Mesendoderm (in vitro differentiated cells): ENCODE measurements around the gene ZNF384.

Experiments
- DNase-seq: peaks from one replicate; pipeline ENCODE4 v3.0.0; 2013
- H2AK5ac ChIP-seq: 2 replicates; pipeline ENCODE4 v1.6.1; 2013; ENCODE audit warnings: low read length, inconsistent platforms
- H2BK120ac ChIP-seq: 2 replicates; pipeline ENCODE4 v1.6.1; 2013; ENCODE audit warnings: low read depth, mild to moderate bottlenecking, low read length, moderate library complexity, mixed read lengths
- H2BK15ac ChIP-seq: replicated peaks from 2 replicates; pipeline ENCODE4 v1.6.1; 2013; ENCODE audit warnings: low read depth, mild to moderate bottlenecking, moderate library complexity
- H2BK5ac ChIP-seq: 2 replicates; pipeline ENCODE4 v1.6.1; 2013; ENCODE audit warnings: low read length, inconsistent platforms
- H3K18ac ChIP-seq: 2 replicates; pipeline ENCODE4 v1.6.1; 2013; ENCODE audit warnings: mild to moderate bottlenecking, low read length, mixed read lengths
- H3K23ac ChIP-seq: one replicate; pipeline ENCODE4 v1.6.1; 2013; ENCODE audit warnings: low read length
- H3K27ac ChIP-seq: 2 replicates; pipeline ENCODE4 v1.5.1; 2013; ENCODE audit warnings: low read depth, mild to moderate bottlenecking, inconsistent platforms, low read length, moderate library complexity
- H3K27me3 ChIP-seq: 2 replicates; pipeline ENCODE4 v1.6.1; 2013; ENCODE audit warnings: low read length, control low read depth, mild to moderate bottlenecking, inconsistent platforms; ENCODE audit not compliant: insufficient read depth, poor library complexity
- H3K36me3 ChIP-seq: 2 replicates; pipeline ENCODE4 v1.6.1; 2013; ENCODE audit warnings: low read length, inconsistent platforms; ENCODE audit not compliant: control insufficient read depth, insufficient read depth
- H3K4ac ChIP-seq: one replicate; pipeline ENCODE4 v1.6.1; 2013; ENCODE audit warnings: low read depth, mild to moderate bottlenecking, low read length, moderate library complexity
- H3K4me1 ChIP-seq: 2 replicates; pipeline ENCODE4 v1.6.1; 2013; ENCODE audit warnings: low read depth, low read length, inconsistent platforms; ENCODE audit not compliant: control insufficient read depth
- H3K4me2 ChIP-seq: 2 replicates; pipeline ENCODE4 v1.6.1; 2013; ENCODE audit warnings: low read length
- H3K4me3 ChIP-seq: 2 replicates; pipeline ENCODE4 v1.5.1; 2013; ENCODE audit warnings: mild to moderate bottlenecking, low read length
- H3K56ac ChIP-seq: one replicate; pipeline ENCODE4 v1.6.1; 2013; ENCODE audit warnings: low read length
- H3K79me1 ChIP-seq: 2 replicates; pipeline ENCODE4 v1.6.1; 2013; ENCODE audit warnings: low read length, inconsistent platforms
- H3K79me2 ChIP-seq: 2 replicates; pipeline ENCODE4 v1.6.1; 2013; ENCODE audit warnings: mild to moderate bottlenecking, low read length; ENCODE audit not compliant: control insufficient read depth, insufficient read depth
- H3K9ac ChIP-seq: 2 replicates; pipeline ENCODE4 v1.6.1; 2013; ENCODE audit warnings: low read length, inconsistent platforms
- H4K5ac ChIP-seq: one replicate; pipeline ENCODE4 v1.6.1; 2013; ENCODE audit warnings: low read length
- H4K8ac ChIP-seq: one replicate; pipeline ENCODE4 v1.6.1; 2013; ENCODE audit warnings: low read depth, mild to moderate bottlenecking, control low read depth, low read length, moderate library complexity
- WGBS: extraction: QIAGEN DNeasy Blood & Tissue Kit; methylation state at CpG from one replicate; pipeline ENCODE4 v1.1.7; 2013; ENCODE audit warnings: low lambda C conversion rate, missing lambda C conversion rate; ENCODE audit not compliant: insufficient coverage; ENCODE audit errors: extremely low coverage; 5-methylcytosine and 5-hydroxymethylcytosine counted together

ZNF384 gene

GRCh38 chr12:6729186-6729585 is 40.0 kb upstream of the ZNF384 start:
- Histone ChIP-seq H3K27ac (no peak overlapping the region), H3K56ac (no peak overlapping the region), H3K79me1 (peaks cover 2% of the 10 kb centered on the region), H3K23ac (no peak overlapping the region), H3K4me2 (no peak overlapping the region), H3K4ac (no peak overlapping the region), H3K36me3 (no peaks in the 10 kb centered on the region), H3K27me3 (no peaks in the 10 kb centered on the region), H2BK120ac (no peak overlapping the region), H2AK5ac (no peak overlapping the region), H3K4me1 (no peaks in the 10 kb centered on the region), H3K79me2 (no peaks in the 10 kb centered on the region), H3K9ac (no peak overlapping the region), H4K8ac (no peak overlapping the region), H3K18ac (no peak overlapping the region), H4K5ac (no peak overlapping the region), H2BK5ac (no peak overlapping the region), H3K4me3 (no peak overlapping the region), H2BK15ac (no peak overlapping the region)
- no peak for DNase-seq
- WGBS: no CpG with 5 or more reads among the region's 18 CpGs

- no peaks in the 10 kb centered on the region for H3K36me3 ChIP-seq
- H3K23ac ChIP-seq: no peak overlapping the region
- no peak overlapping the region for H2BK15ac ChIP-seq
- no peak overlapping the region for H2BK5ac ChIP-seq
- no peak overlapping the region for H3K4me3 ChIP-seq
- no peaks in the 10 kb centered on the region for H3K27me3 ChIP-seq
- H3K27ac ChIP-seq: no peak overlapping the region
- no peak overlapping the region for H4K8ac ChIP-seq
- peaks cover 2% of the 10 kb centered on the region for H3K79me1 ChIP-seq
- no peak overlapping the region for H3K9ac ChIP-seq
- H3K4me2 ChIP-seq: no peak overlapping the region
- H3K4ac ChIP-seq: no peak overlapping the region
- H4K5ac ChIP-seq: no peak overlapping the region
- no peak overlapping the region for H3K18ac ChIP-seq
- H3K4me1 ChIP-seq: no peaks in the 10 kb centered on the region
- no peak for DNase-seq
- no peaks in the 10 kb centered on the region for H3K79me2 ChIP-seq
- no CpG with 5 or more reads among the region's 7 CpGs for WGBS
- H2BK120ac ChIP-seq: no peak overlapping the region
- no peak overlapping the region for H3K56ac ChIP-seq
- H2AK5ac ChIP-seq: no peak overlapping the region
These were observed 36.2 kb upstream of the ZNF384 start for GRCh38 chr12:6725350-6725749.

- Histone ChIP-seq H3K9ac (peak overlapping the region; percentile 76), H2BK15ac (no peak overlapping the region), H3K4me2 (peak overlapping the region; percentile 87), H3K27ac (peak overlapping the region; percentile 28), H3K79me1 (peaks cover 2% of the 10 kb centered on the region), H3K4me1 (peaks cover 2% of the 10 kb centered on the region), H3K79me2 (no peaks in the 10 kb centered on the region), H4K5ac (no peak overlapping the region), H3K36me3 (no peaks in the 10 kb centered on the region), H2BK5ac (no peak overlapping the region), H3K4ac (no peak overlapping the region), H3K23ac (no peak overlapping the region), H3K27me3 (no peaks in the 10 kb centered on the region), H3K18ac (no peak overlapping the region), H4K8ac (no peak overlapping the region), H3K56ac (peak overlapping the region; percentile 90), H2AK5ac (no peak overlapping the region), H3K4me3 (peak overlapping the region; percentile 41), H2BK120ac (no peak overlapping the region)
- WGBS: no CpG with 5 or more reads among the region's 10 CpGs
- peak; percentile 47 for DNase-seq
These were observed 35.2 kb upstream of the ZNF384 start for GRCh38 chr12:6724409-6724797.

- peaks cover 2% of the 10 kb centered on the region for H3K79me1 ChIP-seq
- no peaks in the 10 kb centered on the region for H3K27me3 ChIP-seq
- no peak within 1 kb of the TSS for H2BK15ac ChIP-seq
- H3K36me3 ChIP-seq: no peaks in the 10 kb centered on the region
- peak within 1 kb of the TSS; percentile 93 for H3K9ac ChIP-seq
- H4K5ac ChIP-seq: peak within 1 kb of the TSS; percentile 95
- H3K18ac ChIP-seq: peak within 1 kb of the TSS; percentile 94
- peak within 1 kb of the TSS; percentile 97 for H3K56ac ChIP-seq
- no peak within 1 kb of the TSS for H3K4ac ChIP-seq
- H2BK120ac ChIP-seq: peak within 1 kb of the TSS; percentile 35
- H3K79me2 ChIP-seq: no peaks in the 10 kb centered on the region
- H3K27ac ChIP-seq: peak within 1 kb of the TSS; percentile 28
- H3K4me3 ChIP-seq: peak within 1 kb of the TSS; percentile 53
- H2BK5ac ChIP-seq: no peak within 1 kb of the TSS
- H3K4me1 ChIP-seq: peaks cover 2% of the 10 kb centered on the region
- DNase-seq: peak; percentile 100
- no peak within 1 kb of the TSS for H2AK5ac ChIP-seq
- no CpG with 5 or more reads among the region's 49 CpGs for WGBS
- H4K8ac ChIP-seq: no peak within 1 kb of the TSS
- H3K23ac ChIP-seq: no peak within 1 kb of the TSS
- peak within 1 kb of the TSS; percentile 97 for H3K4me2 ChIP-seq
These were observed 34.6 kb upstream of the ZNF384 start, which contains the start of gene COPS7A for GRCh38 chr12:6723607-6724408. TSS of gene COPS7A (plus strand) at chr12:6724046. CDS start at chr12:6724657, 611 bp downstream.

GRCh38 chr12:6722863-6723262 is 33.7 kb upstream of the ZNF384 start:
- DNase-seq: no peak
- H2BK5ac ChIP-seq: no peak overlapping the region
- no peaks in the 10 kb centered on the region for H3K27me3 ChIP-seq
- H3K18ac ChIP-seq: no peak overlapping the region
- no peak overlapping the region for H3K23ac ChIP-seq
- no peaks in the 10 kb centered on the region for H3K36me3 ChIP-seq
- no peak overlapping the region for H2AK5ac ChIP-seq
- no peak overlapping the region for H3K56ac ChIP-seq
- H3K4me1 ChIP-seq: peaks cover 2% of the 10 kb centered on the region
- H2BK120ac ChIP-seq: no peak overlapping the region
- H3K27ac ChIP-seq: no peak overlapping the region
- no peak overlapping the region for H3K4ac ChIP-seq
- no peaks in the 10 kb centered on the region for H3K79me2 ChIP-seq
- peaks cover 2% of the 10 kb centered on the region for H3K79me1 ChIP-seq
- H2BK15ac ChIP-seq: no peak overlapping the region
- H3K9ac ChIP-seq: no peak overlapping the region
- WGBS: no CpG with 5 or more reads among the region's 3 CpGs
- H4K8ac ChIP-seq: no peak overlapping the region
- no peak overlapping the region for H3K4me2 ChIP-seq
- H4K5ac ChIP-seq: no peak overlapping the region
- no peak overlapping the region for H3K4me3 ChIP-seq
